Upper lobe of left lung (tissue), 4 donors: ENCODE data around the gene OR10G3.

Experiments
- CTCF ChIP-seq, 6 experiments: fragments of 450-650 bp in 4 of 6; fragments of 200-600 bp in 2 of 6; sonication (generic) in 2 of 6; IDR thresholded peaks; one replicate each; pipeline ENCODE4 v1.5.1; 2016 to 2019; ENCODE audit warnings: antibody characterized with exemption in 6 of 6
- POLR2A ChIP-seq, 4 donors: fragments of 450-650 bp; IDR thresholded peaks; one replicate each; pipeline ENCODE4 v1.5.1; 2016 to 2017; ENCODE audit warnings: antibody characterized with exemption in 4 of 4, mild to moderate bottlenecking in 2 of 4

GRCh38 chr14:21528381-21529348, 51.2 kb downstream of the OR10G3 start:
- no peak for TF ChIP-seq CTCF (IDR thresholded peaks at IDR 0.05)
- no peak for TF ChIP-seq POLR2A (IDR thresholded peaks at IDR 0.05)
